ENCODE results near the gene POTEJ. TPM values are rescaled to one million over a fixed set of nuclear protein-coding genes. Genes with fewer than 3 reads are reported as not detected.
"Not testable (repeated sequence)": the region's sequence is repeated elsewhere in the genome, so short reads cannot be mapped to it uniquely, and the experiment has no call there.

Gene POTEJ
- polyA plus RNA-seq, 1 experiment, result not detected

DNA sequence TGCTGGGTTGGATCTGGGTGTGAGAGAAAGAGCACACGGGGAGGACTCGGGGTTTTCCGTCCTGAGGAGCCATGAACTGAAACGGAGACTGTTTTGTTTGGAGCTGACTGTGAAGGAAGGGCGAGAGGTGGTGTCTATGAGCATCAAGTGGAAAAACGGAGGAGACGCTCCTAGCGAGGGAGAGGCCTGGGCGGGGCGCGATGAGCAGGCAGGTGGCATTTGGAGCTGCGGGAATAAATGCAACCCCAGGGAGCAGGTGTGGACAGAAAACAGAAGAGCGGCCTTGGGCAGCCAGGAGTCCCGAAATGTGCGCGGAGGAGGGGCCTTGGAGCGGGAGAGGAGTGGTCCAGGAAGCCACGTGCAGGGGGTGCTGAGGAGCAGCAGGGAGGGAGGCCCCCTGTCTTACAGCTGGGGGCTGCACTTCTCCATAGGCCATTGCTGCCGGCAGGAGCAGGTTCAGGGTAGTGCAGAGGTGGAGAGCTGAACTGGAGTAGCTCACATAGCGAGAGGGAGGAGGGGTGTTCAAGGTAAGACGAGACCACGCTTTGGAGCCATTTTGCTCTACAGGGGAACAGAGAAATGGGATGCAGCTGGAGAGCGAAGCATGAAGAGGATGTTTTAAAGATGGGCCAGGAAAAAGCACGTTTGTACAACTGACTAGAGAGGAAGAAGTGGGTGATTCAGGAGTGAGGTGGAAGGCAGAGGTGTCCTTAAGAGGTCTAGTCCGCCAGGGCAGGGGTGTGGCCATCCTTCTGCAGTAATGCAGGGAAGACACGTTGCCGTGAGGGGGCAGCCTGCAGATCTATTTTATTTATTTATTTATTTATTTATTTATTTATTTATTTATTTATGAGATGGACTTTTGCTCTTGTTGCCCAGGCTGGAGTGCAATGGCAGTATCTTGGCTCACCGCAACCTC is 2.0 kb upstream of the POTEJ start:
- H3K4me3 ChIP-seq (ENCODE audit: low read depth, low read length); POLR2A ChIA-PET; DNase-seq (ENCODE audit: low read depth, low spot score); H3K27ac ChIP-seq (ENCODE audit: low read depth, low read length); H3K27me3 ChIP-seq (ENCODE audit: control insufficient read depth, insufficient read depth, low read length); CTCF ChIA-PET; H3K9me3 ChIP-seq (ENCODE audit: control insufficient read depth, insufficient read depth, low read length): not testable (repeated sequence)

- CTCF ChIA-PET; H3K9me3 ChIP-seq (ENCODE audit: control insufficient read depth, insufficient read depth, low read length); DNase-seq (ENCODE audit: low read depth, low spot score); H3K27me3 ChIP-seq (ENCODE audit: control insufficient read depth, insufficient read depth, low read length); H3K4me3 ChIP-seq (ENCODE audit: low read depth, low read length); H3K27ac ChIP-seq (ENCODE audit: low read depth, low read length); POLR2A ChIA-PET: not testable (repeated sequence)
These were observed 754 bp upstream of the POTEJ start for GRCh38 chr2:130610486-130610885.

DNA sequence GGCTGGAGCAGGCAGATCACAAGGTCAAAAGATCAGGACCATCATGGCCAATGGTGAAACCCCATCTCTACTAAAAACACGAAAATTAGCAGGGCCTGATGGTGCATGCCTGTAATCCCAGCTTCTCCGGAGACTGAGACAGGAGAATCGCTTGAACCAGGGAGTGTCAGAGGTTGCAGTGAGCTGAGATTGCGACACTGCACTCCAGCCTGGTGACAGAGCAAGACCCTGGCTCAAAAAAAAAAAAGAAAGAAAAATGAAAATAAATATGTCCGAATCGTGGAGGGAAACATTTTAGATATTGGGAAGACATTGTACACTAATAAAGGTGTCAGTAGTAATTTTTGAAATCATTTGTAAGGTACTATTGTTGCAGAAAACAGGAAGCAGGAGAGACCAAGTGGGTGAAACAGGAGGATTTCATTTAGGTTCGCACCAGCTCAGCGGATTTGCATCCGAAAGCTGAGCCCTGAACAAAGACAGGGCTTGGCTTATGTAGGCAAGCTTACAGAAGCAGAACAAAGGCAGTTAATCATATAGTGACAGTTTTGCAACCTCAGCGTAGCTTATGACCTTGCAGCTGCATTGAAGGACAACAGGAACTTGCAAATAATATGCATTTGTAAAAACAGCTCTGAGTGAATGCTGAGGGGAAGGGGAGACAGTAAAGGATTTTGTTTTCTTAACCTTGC is 17.7 kb downstream of the POTEJ start:
- CTCF ChIA-PET; POLR2A ChIA-PET; H3K27ac ChIP-seq (ENCODE audit: low read depth, low read length): not testable (repeated sequence)

DNA sequence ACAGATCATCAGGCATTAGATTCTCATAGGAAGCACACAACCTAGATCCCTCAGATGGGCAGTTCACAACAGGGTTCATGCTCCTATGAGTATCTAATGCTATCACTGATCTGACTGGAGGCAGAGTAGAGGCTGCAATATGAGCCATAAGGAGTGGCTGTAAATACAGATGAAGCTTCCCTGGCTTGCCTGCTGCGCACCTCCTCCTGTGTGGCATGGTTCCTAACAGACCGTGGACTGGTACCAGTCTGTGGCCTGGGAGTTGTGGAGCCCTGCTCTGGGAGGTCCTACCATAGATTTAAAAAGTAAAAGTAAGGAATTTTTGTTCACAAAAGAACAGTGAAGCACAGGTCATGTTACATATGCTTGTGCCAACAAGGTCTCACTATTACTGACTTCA is 27.7 kb downstream of the POTEJ start:
- H3K9me3 ChIP-seq (ENCODE audit: control insufficient read depth, insufficient read depth, low read length); H3K27ac ChIP-seq (ENCODE audit: low read depth, low read length); DNase-seq (ENCODE audit: low read depth, low spot score); CTCF ChIA-PET; H3K4me3 ChIP-seq (ENCODE audit: low read depth, low read length); H3K27me3 ChIP-seq (ENCODE audit: control insufficient read depth, insufficient read depth, low read length); POLR2A ChIA-PET: not testable (repeated sequence)

More for the DNA sequence above, 17.7 kb downstream of the POTEJ start:
- not testable (repeated sequence) for H3K9me3 ChIP-seq (ENCODE audit: control insufficient read depth, insufficient read depth, low read length); H3K27me3 ChIP-seq (ENCODE audit: control insufficient read depth, insufficient read depth, low read length); H3K4me3 ChIP-seq (ENCODE audit: low read depth, low read length); DNase-seq (ENCODE audit: low read depth, low spot score)

- POLR2A ChIA-PET; H3K9me3 ChIP-seq (ENCODE audit: control insufficient read depth, insufficient read depth, low read length); CTCF ChIA-PET; H3K27ac ChIP-seq (ENCODE audit: low read depth, low read length); DNase-seq (ENCODE audit: low read depth, low spot score); H3K4me3 ChIP-seq (ENCODE audit: low read depth, low read length); H3K27me3 ChIP-seq (ENCODE audit: control insufficient read depth, insufficient read depth, low read length): not testable (repeated sequence)
These were observed 30.4 kb downstream of the POTEJ start for GRCh38 chr2:130641688-130642087.

- H3K27ac ChIP-seq (ENCODE audit: low read depth, low read length); H3K27me3 ChIP-seq (ENCODE audit: control insufficient read depth, insufficient read depth, low read length); H3K4me3 ChIP-seq (ENCODE audit: low read depth, low read length); DNase-seq (ENCODE audit: low read depth, low spot score); CTCF ChIA-PET; H3K9me3 ChIP-seq (ENCODE audit: control insufficient read depth, insufficient read depth, low read length); POLR2A ChIA-PET: not testable (repeated sequence)
These were observed 38.0 kb downstream of the POTEJ start for GRCh38 chr2:130649285-130649684.

DNA sequence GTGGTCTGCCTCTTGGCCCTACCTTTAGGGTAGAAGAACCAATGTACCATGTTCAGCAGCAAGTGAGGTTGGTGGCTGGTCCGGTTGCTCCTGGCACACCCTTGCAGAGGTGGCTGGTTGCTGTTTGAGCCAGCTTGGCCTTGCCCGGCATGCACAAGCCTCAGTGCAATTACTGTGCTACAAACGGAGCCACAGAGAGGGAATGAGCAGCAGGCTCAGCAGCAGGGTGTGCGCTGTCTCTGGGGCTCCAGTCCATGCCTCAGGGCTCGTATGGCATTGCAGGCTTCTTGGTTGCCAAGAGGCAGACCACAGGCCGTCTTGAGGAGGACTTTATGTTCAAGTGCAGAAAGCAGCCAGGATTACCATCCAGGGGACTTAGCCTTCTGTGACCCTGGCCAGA is 53.3 kb downstream of the POTEJ start:
- POLR2A ChIA-PET; H3K4me3 ChIP-seq (ENCODE audit: low read depth, low read length); H3K9me3 ChIP-seq (ENCODE audit: control insufficient read depth, insufficient read depth, low read length); H3K27ac ChIP-seq (ENCODE audit: low read depth, low read length); H3K27me3 ChIP-seq (ENCODE audit: control insufficient read depth, insufficient read depth, low read length); DNase-seq (ENCODE audit: low read depth, low spot score); CTCF ChIA-PET: not testable (repeated sequence)

- H3K9me3 ChIP-seq (ENCODE audit: control insufficient read depth, insufficient read depth, low read length); POLR2A ChIA-PET; H3K27me3 ChIP-seq (ENCODE audit: control insufficient read depth, insufficient read depth, low read length); H3K27ac ChIP-seq (ENCODE audit: low read depth, low read length); CTCF ChIA-PET; H3K4me3 ChIP-seq (ENCODE audit: low read depth, low read length); DNase-seq (ENCODE audit: low read depth, low spot score): not testable (repeated sequence)
These were observed 54.4 kb downstream of the POTEJ start for GRCh38 chr2:130665596-130665995.

GRCh38 chr2:130667516-130667915 is 56.3 kb downstream of the POTEJ start:
- H3K4me3 ChIP-seq (ENCODE audit: low read depth, low read length); H3K27ac ChIP-seq (ENCODE audit: low read depth, low read length); POLR2A ChIA-PET; H3K9me3 ChIP-seq (ENCODE audit: control insufficient read depth, insufficient read depth, low read length); H3K27me3 ChIP-seq (ENCODE audit: control insufficient read depth, insufficient read depth, low read length); CTCF ChIA-PET; DNase-seq (ENCODE audit: low read depth, low spot score): not testable (repeated sequence)

DNA sequence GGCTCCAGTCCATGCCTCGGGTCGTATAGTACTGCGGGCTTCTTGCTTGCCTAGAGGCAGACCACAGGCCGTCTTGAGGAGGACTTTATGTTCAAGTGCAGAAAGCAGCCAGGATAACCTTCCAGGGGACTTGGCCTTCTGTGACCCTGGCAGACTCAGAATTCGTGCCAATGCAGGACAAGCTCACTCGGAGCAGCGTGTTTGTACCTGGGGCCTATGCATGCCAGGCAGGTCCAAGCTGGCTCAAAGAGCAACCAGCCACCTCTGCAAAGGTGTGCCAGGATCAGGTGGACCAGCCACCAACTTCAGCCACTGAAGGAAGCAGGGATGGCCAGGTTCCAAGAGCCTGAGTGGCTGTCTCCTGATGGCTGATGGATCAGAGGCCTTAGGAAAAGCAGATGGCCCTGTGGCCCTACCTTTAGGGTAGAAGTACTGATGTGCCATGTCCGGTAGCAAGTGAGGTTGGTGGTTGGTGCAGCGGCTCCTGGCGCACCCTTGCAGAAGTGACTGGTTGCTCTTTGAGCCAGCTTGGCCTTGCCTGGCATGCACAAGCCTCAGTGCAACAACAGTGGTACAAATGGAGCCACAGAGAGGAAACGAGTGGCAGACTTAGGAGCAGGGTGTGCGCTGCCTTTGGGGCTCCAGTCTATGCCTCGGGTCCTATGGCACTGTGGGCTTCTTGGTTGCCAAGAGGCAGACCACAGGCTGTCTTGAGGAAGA is 58.9 kb downstream of the POTEJ start:
- POLR2A ChIA-PET; H3K27ac ChIP-seq (ENCODE audit: low read depth, low read length); H3K27me3 ChIP-seq (ENCODE audit: control insufficient read depth, insufficient read depth, low read length); H3K9me3 ChIP-seq (ENCODE audit: control insufficient read depth, insufficient read depth, low read length); H3K4me3 ChIP-seq (ENCODE audit: low read depth, low read length); CTCF ChIA-PET; DNase-seq (ENCODE audit: low read depth, low spot score): not testable (repeated sequence)

GRCh38 chr2:130692041-130692770 is 81.0 kb downstream of the POTEJ start:
- POLR2A ChIA-PET; DNase-seq (ENCODE audit: low read depth, low spot score); H3K9me3 ChIP-seq (ENCODE audit: control insufficient read depth, insufficient read depth, low read length); H3K4me3 ChIP-seq (ENCODE audit: low read depth, low read length); H3K27me3 ChIP-seq (ENCODE audit: control insufficient read depth, insufficient read depth, low read length); H3K27ac ChIP-seq (ENCODE audit: low read depth, low read length); CTCF ChIA-PET: not testable (repeated sequence)
